ENCODE data around the gene WFIKKN2.
"Not testable (repeated sequence)": the region's sequence is repeated elsewhere in the genome, so short reads cannot be mapped to it uniquely, and the experiment has no call there.

Gene WFIKKN2

DNA sequence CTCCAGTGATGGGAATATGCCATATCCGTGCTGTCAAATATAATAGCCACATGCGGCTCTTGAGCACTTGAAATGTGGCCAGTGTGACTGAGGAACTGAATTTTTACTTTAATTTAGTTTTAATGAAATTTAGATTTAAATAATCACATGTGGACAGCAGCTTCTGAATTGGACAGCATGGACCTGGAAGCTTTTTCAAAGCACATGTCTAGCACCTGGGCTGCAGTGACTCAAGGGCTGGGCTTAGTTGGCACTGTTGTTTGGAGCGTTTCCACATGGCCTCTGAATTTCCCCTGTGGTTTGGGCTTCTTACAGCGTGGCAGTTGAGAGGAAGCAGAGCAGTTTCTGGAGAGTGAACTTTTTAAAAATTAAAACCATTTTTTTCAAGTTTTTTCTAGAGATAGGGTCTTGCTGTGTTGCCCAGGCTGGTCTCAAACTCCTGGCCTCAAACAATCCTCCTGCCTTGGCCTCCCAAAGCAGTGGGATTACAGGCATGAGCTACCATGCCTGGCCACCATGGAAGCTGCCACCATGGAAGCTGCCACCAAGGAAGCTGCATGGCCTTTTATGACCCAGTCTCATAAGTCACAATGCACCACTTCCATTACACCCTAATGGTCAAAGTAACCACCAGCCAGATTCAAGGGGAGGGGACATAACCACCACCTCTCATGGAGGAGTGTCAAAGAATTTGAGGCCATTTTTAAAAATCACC lies 37.5 kb downstream of the WFIKKN2 start:
- DNase-seq (ENCODE audit: low read depth) = peak; percentile 34
- in situ Hi-C loops (cut with HindIII; ENCODE audit: low sequenced_read_pairs) = no loop called here
- TF ChIP-seq, protein P1, sequence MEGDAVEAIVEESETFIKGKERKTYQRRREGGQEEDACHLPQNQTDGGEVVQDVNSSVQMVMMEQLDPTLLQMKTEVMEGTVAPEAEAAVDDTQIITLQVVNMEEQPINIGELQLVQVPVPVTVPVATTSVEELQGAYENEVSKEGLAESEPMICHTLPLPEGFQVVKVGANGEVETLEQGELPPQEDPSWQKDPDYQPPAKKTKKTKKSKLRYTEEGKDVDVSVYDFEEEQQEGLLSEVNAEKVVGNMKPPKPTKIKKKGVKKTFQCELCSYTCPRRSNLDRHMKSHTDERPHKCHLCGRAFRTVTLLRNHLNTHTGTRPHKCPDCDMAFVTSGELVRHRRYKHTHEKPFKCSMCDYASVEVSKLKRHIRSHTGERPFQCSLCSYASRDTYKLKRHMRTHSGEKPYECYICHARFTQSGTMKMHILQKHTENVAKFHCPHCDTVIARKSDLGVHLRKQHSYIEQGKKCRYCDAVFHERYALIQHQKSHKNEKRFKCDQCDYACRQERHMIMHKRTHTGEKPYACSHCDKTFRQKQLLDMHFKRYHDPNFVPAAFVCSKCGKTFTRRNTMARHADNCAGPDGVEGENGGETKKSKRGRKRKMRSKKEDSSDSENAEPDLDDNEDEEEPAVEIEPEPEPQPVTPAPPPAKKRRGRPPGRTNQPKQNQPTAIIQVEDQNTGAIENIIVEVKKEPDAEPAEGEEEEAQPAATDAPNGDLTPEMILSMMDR (IDR thresholded peaks at IDR 0.05; ENCODE audit: low read depth, low read length, missing control alignments) = no peak
- no peak overlapping the region for H3K4me3 ChIP-seq (ENCODE audit: low read depth, low read length)

DNA sequence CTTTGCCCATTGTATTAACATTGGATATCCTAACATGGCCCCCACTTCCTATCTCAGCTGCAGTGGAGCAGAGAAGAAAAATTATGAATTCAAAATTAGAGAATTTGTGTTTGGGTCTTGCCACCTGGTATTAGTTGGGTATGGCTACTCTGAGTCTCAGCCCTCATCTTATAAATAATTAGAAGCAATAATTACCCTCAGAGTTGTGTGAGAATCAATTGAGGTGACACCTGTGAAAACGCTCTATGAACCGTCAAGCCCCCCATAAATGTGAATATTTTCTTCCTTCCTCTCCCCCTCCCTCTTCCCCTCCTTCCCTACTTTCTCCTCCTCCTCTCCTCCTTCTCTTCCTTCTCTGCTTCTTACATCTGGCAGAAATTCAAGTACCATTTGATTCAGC lies 39.7 kb downstream of the WFIKKN2 start:
- no peak overlapping the region for H3K4me3 ChIP-seq (ENCODE audit: low read depth, low read length)
- TF ChIP-seq, protein P1 (IDR thresholded peaks at IDR 0.05; ENCODE audit: low read depth, low read length, missing control alignments) = no peak
- no peak for DNase-seq (ENCODE audit: low read depth)
- in situ Hi-C loops (cut with HindIII; ENCODE audit: low sequenced_read_pairs) = no loop called here

DNA sequence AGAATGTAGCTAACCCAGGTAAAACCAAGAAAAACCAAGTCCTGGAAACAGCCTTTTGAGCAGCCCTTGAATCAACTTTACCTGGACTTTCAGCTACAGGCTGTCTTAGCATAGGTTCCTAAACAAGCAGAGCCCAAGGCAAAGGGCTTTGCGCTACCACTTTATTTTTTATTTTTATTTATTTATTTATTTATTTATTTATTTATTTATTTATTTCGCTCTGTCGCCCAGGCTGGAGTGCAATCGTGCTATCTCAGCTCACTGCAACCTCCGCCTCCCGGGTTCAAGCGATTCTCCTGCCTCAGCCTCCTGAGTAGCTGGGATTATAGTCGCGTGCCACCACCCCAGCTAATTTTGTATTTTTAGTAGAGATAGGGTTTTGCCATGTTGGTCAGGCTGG lies 41.7 kb downstream of the WFIKKN2 start:
- DNase-seq (ENCODE audit: low read depth); H3K4me3 ChIP-seq (ENCODE audit: low read depth, low read length); in situ Hi-C loops (cut with HindIII; ENCODE audit: low sequenced_read_pairs): not testable (repeated sequence)

DNA sequence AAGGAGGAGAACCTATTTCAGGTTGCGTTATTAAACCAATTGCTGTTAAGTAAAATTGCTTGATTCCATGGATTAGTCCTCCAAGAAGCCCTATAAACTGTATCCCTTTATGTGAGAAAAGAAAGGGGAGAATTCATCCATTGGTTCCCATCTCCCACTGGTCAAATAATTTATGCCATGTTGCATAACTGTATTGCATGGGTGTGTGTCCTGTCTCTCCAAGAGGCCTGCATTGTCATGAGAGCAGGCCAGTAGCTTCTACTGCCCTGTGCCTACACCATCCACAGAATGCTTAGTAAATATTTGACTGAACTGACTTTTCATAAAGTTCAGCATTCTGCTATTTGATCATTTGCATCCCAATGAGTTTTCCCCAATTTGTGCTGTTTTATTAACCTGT lies 42.5 kb downstream of the WFIKKN2 start:
- TF ChIP-seq, protein P1 (IDR thresholded peaks at IDR 0.05; ENCODE audit: low read depth, low read length, missing control alignments) = no peak
- no peak for DNase-seq (ENCODE audit: low read depth)
- H3K4me3 ChIP-seq (ENCODE audit: low read depth, low read length) = no peak overlapping the region
- in situ Hi-C loops (cut with HindIII; ENCODE audit: low sequenced_read_pairs) = no loop called here

DNA sequence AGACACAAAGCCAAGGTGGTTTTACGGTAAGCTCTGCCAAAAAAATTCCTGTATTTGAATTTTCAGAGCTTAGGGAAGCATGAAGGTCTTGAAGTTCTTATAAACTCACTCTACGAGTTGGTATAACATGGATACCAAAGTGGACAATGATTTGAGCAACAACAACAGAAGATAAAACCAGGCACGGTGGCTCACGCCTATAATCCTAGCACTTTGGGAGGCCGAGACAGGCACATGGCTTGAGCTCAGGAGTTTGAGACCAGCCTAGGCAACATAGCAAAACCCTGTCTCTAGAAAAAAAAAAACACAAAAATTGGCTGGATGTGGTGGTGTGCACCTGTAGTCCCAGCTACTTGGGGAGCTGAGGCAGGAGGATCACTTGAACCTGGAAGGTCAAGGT lies 43.7 kb downstream of the WFIKKN2 start:
- TF ChIP-seq, protein P1 (IDR thresholded peaks at IDR 0.05; ENCODE audit: low read depth, low read length, missing control alignments) = no peak
- H3K4me3 ChIP-seq (ENCODE audit: low read depth, low read length) = no peak overlapping the region
- DNase-seq (ENCODE audit: low read depth) = no peak
- in situ Hi-C loops (cut with HindIII; ENCODE audit: low sequenced_read_pairs) = no loop called here

DNA sequence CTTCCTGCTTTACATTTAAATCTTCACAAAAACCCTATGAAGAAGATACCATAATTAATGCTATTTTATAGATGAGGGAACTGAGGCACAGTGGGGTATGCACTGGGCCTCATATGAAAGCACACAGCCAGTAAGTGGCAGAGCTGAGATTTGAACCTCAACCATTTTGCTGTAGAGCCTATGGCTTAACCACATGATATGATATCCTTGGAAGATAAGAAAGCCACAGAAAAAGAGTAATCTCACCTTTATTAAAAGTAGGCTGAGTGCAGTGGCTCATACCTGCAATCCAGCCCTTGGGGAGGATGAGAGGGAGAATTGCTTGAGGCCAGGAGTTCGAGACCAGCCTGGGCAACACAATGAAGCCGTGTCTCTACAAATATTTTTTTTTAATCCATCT lies 45.8 kb downstream of the WFIKKN2 start:
- TF ChIP-seq, protein P1 (IDR thresholded peaks at IDR 0.05; ENCODE audit: low read depth, low read length, missing control alignments) = no peak
- in situ Hi-C loops (cut with HindIII; ENCODE audit: low sequenced_read_pairs) = no loop called here

DNA sequence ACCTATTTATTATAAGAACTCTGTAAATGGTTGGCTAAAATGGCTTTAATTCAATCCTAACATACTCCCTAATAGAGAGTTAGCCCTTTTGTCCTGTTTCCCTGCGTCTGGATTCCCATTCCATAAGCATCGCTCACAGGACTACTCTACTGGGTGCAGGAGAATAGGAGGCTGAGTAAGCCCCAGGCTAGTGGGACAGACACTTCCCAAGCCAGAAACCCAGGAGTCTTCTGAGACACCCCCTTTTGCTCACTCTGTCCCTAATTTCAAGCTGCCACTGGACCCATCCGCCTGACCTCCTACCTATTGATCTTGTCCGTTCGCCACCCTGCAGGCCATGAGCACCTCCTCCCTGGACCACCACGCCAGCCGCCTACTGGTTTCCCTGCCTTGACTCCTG lies 47.5 kb downstream of the WFIKKN2 start:
- H3K4me3 ChIP-seq (ENCODE audit: low read depth, low read length) = no peak overlapping the region
- DNase-seq (ENCODE audit: low read depth) = no peak
- TF ChIP-seq, protein P1 (IDR thresholded peaks at IDR 0.05; ENCODE audit: low read depth, low read length, missing control alignments) = no peak
- in situ Hi-C loops (cut with HindIII; ENCODE audit: low sequenced_read_pairs) = no loop called here

More for the DNA sequence above, 45.8 kb downstream of the WFIKKN2 start:
- H3K4me3 ChIP-seq (ENCODE audit: low read depth, low read length) = no peak overlapping the region
- no peak for DNase-seq (ENCODE audit: low read depth)
